HG02642 (cell line): ENCODE data around the gene BLMH.
"Not testable (repeated sequence)": the region's sequence is repeated elsewhere in the genome, so short reads cannot be mapped to it uniquely, and the experiment has no call there.

Experiments
- ATAC-seq: cut with Tn5 transposase; IDR thresholded peaks from one replicate; pipeline ENCODE4 v1.9.1; 2021; ENCODE audit warnings: mild to moderate bottlenecking; ENCODE audit not compliant: unreplicated experiment, poor library complexity

Gene BLMH

DNA sequence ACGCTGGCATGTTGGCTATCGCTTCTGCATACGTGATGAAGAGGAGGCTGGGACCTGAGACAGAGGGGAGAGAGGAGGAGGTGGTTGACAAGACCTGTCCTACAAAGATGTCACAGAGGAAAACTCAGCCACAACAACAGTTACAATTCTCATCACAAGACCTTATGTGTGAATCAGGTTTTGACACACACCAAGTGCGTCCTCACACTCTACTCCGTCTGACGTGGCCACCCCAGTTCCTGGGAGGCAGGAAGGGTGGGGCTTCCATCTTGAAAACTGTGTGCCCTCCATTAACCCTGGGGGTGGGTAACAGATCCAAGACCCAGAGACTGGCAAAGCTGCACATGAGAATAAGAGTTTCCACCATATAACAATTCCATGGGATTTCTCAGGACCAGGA lies 80.4 kb downstream of the BLMH start:
- no peak for ATAC-seq

DNA sequence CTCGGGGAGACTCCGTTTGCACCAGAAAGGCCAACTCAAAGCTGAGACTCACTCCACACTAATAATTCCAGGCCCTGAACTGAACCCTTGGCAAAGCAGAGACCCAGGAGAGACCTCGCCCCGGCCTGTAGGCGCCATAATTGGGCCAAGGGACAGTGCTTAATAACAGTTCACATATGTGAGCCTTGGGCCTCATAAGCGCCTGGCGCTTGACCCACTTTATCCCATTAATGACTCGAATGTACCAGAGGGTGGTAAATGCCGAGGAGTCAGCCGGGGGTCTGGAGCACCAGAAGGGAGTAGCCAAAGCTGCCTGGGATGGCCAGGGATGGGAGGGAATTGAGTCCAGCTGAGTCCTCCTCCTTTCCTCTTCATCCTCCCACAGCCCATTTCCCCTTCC lies 80.8 kb downstream of the BLMH start:
- ATAC-seq, result no peak

DNA sequence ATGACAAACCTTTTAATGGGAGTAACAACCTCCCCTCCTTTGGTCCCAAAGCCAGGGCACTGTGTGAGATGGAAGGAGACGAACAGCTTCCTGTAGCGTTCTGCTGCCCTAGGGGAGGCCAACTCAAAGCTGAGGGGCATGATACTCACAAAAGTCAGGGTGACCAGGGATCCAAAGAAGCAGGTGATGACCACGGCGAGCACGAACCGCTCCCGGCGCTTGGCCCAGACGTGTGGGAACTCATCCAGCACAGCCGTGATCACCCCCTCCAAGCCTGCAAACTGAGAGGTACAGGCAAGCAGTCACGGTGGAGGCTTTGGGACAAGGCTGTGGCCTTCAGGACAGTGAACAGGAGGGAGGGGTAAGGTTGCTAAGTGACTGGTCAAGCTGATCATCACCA lies 81.4 kb downstream of the BLMH start:
- ATAC-seq, result no peak

DNA sequence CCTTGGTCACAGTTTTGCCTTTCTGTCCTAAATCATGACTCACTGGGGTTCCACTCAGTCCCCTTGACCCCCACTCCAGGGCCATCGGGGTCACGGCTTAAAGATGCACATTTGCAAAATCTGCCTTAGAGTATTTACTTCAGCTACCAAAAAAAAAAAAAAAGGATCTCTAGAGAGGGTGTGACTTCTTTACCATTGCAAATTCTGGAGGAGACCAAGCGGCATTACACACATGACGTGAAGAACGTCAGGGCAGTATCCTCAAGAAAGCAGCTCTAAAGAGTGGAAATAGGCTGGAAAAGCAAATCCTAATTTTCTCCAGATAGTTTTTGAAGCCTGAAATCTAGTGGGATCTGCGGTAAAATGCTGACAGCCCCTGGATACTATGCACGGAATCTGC lies 81.8 kb downstream of the BLMH start:
- ATAC-seq, result no peak

DNA sequence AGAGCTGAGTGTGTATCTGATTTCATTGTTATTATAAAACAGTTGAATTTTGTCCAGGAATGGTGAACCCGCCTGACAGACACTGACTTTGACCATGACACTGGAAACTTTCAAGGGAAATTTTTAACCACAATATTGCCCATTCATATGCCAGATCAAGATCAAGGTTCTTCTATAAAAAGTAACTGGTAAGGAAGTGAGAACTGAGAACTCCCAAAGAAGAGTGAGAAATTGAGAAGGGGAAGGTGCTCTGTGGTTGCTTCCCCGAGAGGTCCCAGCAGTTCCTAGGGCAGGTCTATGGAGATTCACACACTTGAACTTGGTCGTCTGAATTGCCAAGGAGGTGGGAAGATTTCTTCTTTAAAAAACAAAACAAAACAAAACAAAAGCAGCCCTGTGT lies 83.5 kb downstream of the BLMH start:
- ATAC-seq, result no peak

DNA sequence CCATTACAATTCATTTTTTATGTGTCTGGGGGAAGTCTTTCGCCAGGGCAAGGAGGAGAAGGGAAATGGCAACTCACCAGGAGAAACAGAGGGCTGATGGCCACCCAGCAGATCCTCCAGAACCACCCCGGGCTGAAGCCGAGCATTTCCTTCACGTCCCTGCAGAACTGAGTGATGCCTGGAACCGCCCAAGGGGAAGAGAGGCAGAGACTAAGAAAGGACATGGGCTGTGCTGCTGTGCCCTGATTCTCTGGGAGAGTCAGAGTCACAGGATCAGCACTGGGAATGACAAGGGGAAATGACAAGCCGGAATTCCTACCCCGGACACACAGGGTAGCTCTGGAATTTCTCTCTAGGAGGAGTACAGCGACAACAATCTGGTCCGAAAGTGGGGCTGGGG lies 84.1 kb downstream of the BLMH start:
- ATAC-seq, result no peak

DNA sequence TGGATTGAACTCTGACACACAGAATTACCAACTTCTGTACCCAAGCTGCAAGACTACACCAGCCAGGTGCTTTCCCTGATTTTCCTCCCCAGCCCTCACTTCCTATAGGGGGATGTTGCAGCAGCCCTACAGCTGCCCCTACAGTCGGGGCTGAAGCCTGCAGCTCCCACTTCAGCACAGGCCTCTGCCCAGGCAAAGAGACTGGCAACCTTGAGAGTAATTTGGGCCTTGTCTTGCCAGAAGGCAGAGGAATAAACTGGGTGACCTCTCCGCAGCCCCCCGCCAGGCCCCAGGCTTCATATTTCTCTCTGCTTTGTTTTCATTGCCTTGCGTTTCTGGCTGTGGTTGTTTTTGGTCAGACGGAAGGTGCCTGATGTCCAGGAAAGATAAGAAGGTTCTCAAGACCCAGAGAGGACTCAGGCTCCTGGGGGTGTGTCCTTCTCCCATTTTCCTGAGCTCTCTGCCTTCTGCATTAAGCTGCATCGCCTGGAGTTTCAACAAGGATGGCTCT lies 88.2 kb downstream of the BLMH start:
- no peak for ATAC-seq

DNA sequence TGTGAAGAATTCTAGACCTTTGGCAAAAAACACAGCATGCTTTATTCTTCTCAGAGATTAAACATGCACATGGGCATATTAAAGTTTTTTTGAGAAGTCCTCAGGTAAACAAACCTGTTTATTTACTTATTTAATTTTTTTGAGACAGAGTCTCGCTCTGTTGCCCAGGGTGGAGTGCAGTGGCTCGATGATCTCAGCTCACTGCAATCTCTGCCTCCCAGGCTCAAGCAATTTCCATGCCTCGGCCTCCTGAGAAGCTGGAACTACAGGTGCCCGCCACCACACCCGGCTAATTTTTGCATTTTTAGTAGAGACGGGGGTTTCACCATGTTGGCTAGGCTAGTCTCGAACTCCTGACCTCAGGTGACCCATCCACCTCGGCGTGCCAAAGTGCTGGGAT lies 91.1 kb downstream of the BLMH start:
- ATAC-seq, result not testable (repeated sequence)

DNA sequence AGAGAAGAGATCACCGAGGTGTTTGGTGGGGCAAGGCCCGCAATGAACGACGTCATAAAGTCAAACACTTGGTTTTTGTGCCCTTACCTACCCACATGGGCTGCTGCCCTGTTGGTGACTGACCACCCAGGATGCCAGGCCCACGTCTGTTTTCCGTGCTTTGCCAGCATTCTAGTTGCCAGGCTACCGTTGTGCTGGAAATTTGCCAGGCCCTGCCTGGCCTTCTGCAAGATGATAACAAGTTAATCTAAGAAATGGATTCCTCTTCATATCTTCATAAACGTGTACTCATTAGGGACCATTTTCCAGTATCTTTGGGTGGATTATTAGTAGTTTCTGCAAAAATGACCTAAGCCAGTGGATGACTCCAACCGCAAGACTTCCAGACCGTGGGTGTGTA lies 91.6 kb downstream of the BLMH start:
- ATAC-seq, result no peak

DNA sequence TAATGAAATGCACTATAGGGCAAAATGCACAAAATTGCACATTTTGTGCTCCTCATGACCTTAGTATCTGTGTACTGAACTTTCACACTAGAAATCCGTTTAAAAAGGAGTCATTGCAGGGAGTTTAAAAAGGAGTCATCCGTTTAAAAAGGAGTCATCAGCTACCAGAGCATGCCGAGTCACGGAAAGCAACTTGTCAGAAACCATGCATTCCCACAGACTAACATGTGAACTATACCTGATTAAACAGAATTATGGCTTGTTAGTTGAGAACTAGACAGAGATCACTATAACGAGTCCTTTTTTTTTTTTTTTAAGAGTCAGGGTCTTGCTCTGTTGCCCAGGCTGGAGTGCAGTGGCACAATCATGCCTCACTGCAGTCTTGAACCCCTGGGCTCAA lies 92.1 kb downstream of the BLMH start:
- ATAC-seq, result no peak
